HG02623 (cell line): ENCODE results near the gene APCDD1.
"Not testable (repeated sequence)": the region's sequence is repeated elsewhere in the genome, so short reads cannot be mapped to it uniquely, and the experiment has no call there.

ENCODE experiments used
- ATAC-seq: cut with Tn5 transposase; IDR thresholded peaks from one replicate; pipeline ENCODE4 v1.9.1; 2021; ENCODE audit warnings: moderate library complexity; ENCODE audit not compliant: unreplicated experiment

Gene APCDD1

DNA sequence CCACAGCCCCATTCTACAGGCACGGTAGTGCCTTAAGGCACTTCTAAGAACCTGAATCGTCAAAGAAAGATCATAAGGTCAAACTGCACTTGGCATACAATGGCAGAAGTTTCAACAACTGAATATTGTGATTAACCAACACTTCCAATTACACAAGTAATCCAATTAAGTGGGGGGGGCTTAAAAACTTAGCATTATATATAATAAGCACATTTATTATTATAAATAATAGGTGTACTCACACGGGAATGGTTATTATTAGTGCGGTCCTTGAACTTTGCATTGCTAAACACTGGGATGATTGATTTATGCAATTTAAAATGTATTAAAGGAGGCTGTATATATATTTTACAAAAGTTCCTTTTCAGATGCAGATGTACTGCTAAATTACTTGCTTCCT is 7.6 kb downstream of the APCDD1 start:
- no peak for ATAC-seq

DNA sequence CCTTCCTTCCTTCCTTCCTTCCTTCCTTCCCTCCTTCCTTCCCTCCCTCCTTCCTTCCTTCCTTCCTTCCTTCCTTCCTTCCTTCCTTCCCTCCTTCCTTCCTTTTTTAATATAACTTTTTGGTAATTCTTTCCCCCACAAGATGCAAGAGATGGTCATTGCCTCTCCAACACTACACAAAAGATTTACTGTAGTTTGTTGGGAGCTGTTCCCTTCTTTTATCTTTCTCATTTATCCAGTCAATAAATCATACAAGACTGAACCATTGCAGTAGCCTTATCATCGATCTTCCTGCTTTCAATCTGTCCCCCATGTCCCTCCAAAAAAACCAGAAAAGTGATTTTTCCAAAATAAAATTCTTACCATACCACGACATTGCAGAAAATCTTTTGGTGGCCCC is 8.2 kb downstream of the APCDD1 start:
- ATAC-seq = no peak

- ATAC-seq = no peak
Measured at GRCh38 chr18:10463096-10463495, 8.7 kb downstream of the APCDD1 start.

- no peak for ATAC-seq
Measured at GRCh38 chr18:10463741-10464140, 9.3 kb downstream of the APCDD1 start.

DNA sequence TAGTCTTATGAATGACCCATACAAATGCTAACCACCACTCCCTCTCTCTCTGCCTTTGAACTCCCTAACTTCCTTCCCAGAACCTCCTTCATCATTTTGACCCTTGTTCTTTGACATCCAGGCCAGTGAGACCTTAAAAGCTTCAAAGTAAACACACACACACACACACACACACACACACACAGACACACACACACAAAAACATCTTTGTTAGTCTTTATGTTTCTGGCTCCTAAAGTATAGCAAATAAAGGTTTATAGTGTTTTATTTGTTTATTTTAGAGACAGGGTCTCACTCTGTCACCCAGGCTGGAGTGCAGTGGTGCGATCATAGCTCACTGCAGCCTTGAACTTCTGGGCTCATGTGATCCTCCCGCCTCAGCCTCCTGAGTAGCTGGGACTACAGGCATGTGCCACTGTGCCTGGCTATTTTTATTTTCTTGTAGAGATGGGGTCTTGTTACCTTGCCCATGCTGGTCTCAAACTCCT is 9.8 kb downstream of the APCDD1 start:
- ATAC-seq = not testable (repeated sequence)

- no peak for ATAC-seq
Measured at GRCh38 chr18:10465174-10465939, 10.9 kb downstream of the APCDD1 start.

DNA sequence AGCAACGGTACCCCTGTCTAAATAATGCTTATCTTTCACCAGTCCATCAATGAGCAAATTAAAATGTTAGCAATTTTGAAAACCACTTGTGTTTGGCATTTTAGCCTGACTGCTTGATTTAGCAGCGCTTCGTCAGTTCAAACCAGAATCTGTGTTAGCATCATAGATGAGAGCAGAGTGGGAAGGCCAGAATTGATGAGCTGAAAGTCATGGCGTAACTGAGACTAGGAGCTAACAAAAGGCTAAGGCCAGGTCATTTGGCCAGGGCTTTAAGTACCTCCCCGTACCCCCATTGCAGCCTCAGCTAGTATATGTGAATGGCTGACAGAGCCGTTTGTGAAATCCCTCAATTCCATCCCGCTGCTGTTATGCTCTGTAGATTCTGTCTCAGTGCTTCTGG is 16.0 kb downstream of the APCDD1 start:
- no peak for ATAC-seq

GRCh38 chr18:10471574-10471973 is 17.1 kb downstream of the APCDD1 start:
- ATAC-seq = no peak

- ATAC-seq = no peak
Measured at GRCh38 chr18:10473132-10473531, 18.7 kb downstream of the APCDD1 start.

- no peak for ATAC-seq
Measured at GRCh38 chr18:10474309-10474708, 19.9 kb downstream of the APCDD1 start.

DNA sequence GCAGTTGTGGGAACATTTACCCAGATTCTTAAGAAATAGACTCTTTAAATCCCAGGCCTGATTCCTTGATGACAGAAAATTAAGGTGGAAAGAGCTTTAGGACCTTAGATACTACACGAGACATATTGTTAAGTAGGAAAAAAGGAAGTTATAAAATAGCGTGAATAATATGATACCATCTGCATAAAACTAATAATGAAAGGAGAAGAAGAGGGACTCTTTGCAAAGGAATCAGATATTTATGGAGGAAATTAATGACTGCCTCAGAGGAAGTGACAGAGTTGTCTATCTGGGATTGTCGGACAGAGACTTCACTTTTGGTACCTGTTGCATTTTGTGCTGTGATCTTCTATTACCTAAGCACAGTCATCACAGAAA is 20.8 kb downstream of the APCDD1 start:
- no peak for ATAC-seq

DNA sequence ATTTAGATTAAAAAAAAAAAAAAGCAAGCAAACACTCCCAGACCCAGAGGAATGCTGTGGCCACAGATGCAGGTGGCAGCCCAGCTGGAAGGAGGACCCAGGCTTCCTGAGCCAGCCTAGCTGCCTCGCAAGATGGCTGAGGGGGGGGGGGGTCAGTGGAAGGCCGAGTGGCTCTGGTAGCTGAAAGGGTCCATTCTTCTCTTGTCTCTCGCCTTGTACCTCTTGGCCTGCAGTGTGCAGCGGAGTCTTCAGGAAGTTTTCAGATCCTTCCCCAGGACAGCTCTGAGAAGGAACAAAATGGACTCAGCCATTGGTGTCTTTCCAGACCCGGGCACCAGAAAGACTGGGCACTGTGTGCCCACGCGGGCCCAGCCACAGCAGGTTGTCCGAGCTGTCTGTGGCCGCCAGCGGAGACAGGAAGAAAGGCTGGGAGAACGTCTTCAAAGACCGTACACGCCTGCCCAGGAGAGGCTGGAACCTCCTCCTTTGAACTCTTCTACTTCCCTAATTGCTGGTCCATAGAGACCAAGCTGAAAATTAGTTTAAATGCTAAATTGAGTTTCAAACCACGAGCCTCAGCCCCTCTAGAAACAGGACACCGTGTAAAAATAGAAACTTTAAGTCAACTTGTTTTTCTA is 21.3 kb downstream of the APCDD1 start:
- ATAC-seq = no peak

DNA sequence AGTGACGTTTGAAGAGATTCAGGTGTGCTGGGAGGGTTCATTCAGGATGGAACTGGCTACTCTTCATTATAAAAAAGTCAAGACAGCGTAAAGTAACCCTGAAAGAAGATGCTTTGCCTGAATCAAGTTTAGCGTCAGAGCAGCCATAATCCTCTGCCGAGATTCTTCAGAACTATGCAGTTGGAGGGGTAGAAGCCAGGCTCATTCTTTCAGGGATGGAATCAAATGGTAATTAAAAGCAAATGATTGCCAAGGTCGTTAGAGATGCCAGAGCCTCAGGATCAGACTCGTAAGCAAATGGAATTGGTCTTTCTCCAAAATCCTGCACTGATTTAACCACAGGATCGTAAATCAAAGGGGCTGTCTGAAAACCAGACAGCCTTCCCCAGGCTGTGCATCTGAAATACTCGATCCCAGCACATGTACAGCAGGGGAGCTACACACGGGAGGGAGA is 21.9 kb downstream of the APCDD1 start:
- no peak for ATAC-seq

DNA sequence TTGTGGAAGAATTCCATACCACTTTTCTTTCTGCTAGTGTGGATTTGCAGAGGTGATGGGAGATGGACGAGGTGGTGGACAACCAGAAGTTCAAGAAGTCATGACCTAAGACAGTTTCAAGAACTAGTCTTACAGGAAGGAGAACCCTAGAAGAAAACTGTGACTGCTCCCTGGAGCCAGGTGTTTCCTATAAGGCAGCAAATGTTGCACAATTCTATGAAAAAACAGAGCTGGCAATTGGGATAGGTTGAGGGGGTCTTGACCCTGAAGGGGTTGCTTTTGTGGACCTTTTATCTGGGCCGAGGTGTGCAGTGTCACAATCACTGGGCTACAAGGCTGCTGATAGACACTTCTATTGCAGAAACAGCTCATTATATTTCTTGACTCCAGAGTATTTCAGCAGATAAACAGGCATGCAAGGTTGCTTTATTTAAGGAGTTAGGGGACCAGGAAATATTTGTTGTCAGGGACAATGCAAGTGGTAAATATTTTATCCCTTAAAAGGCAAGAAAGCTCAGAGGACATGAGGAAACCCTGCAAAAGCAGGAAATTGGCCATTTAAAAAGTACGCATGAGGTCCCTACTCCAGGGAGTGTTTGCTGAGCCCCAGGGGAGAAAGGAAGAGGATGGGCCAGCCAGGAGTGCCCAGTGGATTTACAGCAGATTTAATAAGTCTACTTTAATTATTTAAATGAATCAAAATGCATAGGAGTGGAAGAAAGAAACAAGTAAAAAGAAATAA is 22.9 kb downstream of the APCDD1 start:
- ATAC-seq = no peak

DNA sequence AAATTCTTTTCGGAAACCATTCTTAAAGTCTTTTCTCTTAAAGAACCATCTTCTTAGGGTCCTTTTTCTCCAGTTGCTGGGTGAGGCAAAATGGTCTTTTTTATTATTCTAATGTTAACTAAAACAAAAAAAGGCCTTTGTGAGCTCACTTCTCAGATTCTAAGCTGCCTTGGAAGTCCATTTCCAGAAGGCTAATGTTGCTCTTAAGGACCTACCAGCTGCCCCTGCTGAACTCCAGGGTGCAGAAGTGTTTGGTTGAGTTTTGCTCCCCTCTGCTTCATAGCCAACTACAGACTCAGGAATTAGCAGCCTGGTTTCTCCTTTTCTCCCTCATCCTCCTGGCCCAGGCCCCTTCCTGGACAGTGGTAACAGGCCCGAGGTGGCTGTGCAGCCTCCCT is 23.4 kb downstream of the APCDD1 start:
- no peak for ATAC-seq

- no peak for ATAC-seq
Measured at GRCh38 chr18:10481831-10482230, 27.4 kb downstream of the APCDD1 start.

GRCh38 chr18:10482363-10482984 is 28.0 kb downstream of the APCDD1 start:
- ATAC-seq = peak; percentile 15

- ATAC-seq = peak; percentile 56
Measured at GRCh38 chr18:10482985-10483949, 28.8 kb downstream of the APCDD1 start.

- ATAC-seq = no peak
Measured at GRCh38 chr18:10485475-10485874, 31.0 kb downstream of the APCDD1 start.

- no peak for ATAC-seq
Measured at GRCh38 chr18:10486362-10486761, 31.9 kb downstream of the APCDD1 start.
